Measurements from ENCODE around the gene HIVEP3.

Gene HIVEP3

GRCh38 chr1:41661428-41662060, 257.2 kb downstream of the HIVEP3 start:
- DNase-seq, result no peak

- DNase-seq, result no peak
Observed at GRCh38 chr1:41660570-41661427, 257.9 kb downstream of the HIVEP3 start.

- no peak for DNase-seq
Observed at GRCh38 chr1:41659903-41660302, 258.8 kb downstream of the HIVEP3 start.

- no peak for DNase-seq
Observed at GRCh38 chr1:41659159-41659495, 259.6 kb downstream of the HIVEP3 start.

GRCh38 chr1:41658431-41659158, 260.1 kb downstream of the HIVEP3 start:
- DNase-seq, result no peak

GRCh38 chr1:41657679-41658295, 260.9 kb downstream of the HIVEP3 start:
- no peak for DNase-seq

GRCh38 chr1:41656825-41657500, 261.8 kb downstream of the HIVEP3 start:
- DNase-seq, result no peak

- DNase-seq, result no peak
Observed at GRCh38 chr1:41656068-41656467, 262.7 kb downstream of the HIVEP3 start.

- no peak for DNase-seq
Observed at GRCh38 chr1:41655632-41656031, 263.1 kb downstream of the HIVEP3 start.

- no peak for DNase-seq
Observed at GRCh38 chr1:41653574-41653973, 265.1 kb downstream of the HIVEP3 start.

GRCh38 chr1:41652384-41653265, 266.1 kb downstream of the HIVEP3 start:
- DNase-seq, result no peak

- no peak for DNase-seq
Observed at GRCh38 chr1:41650028-41650880, 268.5 kb downstream of the HIVEP3 start.

GRCh38 chr1:41649396-41650027, 269.2 kb downstream of the HIVEP3 start:
- DNase-seq, result no peak

- DNase-seq, result no peak
Observed at GRCh38 chr1:41648844-41649243, 269.9 kb downstream of the HIVEP3 start.

GRCh38 chr1:41648230-41648629, 270.5 kb downstream of the HIVEP3 start:
- DNase-seq, result no peak

GRCh38 chr1:41647221-41648135, 271.2 kb downstream of the HIVEP3 start:
- no peak for DNase-seq

- no peak for DNase-seq
Observed at GRCh38 chr1:41646186-41646585, 272.5 kb downstream of the HIVEP3 start.

GRCh38 chr1:41645062-41645461, 273.7 kb downstream of the HIVEP3 start:
- no peak for DNase-seq
